K562 (cell line): ENCODE results near the gene HES3. TPM values are rescaled to one million over a fixed set of nuclear protein-coding genes. Genes with fewer than 3 reads are reported as not detected.

Source experiments
- BMI1 ChIP-seq: fragments of 150-350 bp; IDR thresholded peaks from 2 replicates; pipeline ENCODE4 v1.6.1; 2014; ENCODE audit warnings: low read length
- CBX2 ChIP-seq: fragments of 200-600 bp; sonication (generic); IDR thresholded peaks from one replicate; pipeline ENCODE4 v1.6.1; 2012; ENCODE audit warnings: mild to moderate bottlenecking, low read length, inconsistent platforms; ENCODE audit not compliant: insufficient read depth, poor library complexity, severe bottlenecking
- E4F1 ChIP-seq: fragments of 250-450 bp; sonication (Bioruptor Pico); IDR thresholded peaks from 2 replicates; pipeline ENCODE4 v1.5.0; 2021; ENCODE audit warnings: mild to moderate bottlenecking, borderline replicate concordance
- HMBOX1 ChIP-seq: sonication (generic); IDR thresholded peaks from 2 replicates; pipeline ENCODE4 v1.6.1; 2016
- KLF1 ChIP-seq: fragments of 450-650 bp; IDR thresholded peaks from 2 replicates; pipeline ENCODE4 v1.6.1; 2016; ENCODE audit warnings: missing genetic modification characterization, missing compliant biosample characterization
- PATZ1 ChIP-seq: fragments of 250-450 bp; sonication (Bioruptor Pico); IDR thresholded peaks from 2 replicates; pipeline ENCODE4 v1.5.0; 2020; ENCODE audit warnings: mild to moderate bottlenecking, borderline replicate concordance
- POLR3G ChIP-seq: IDR thresholded peaks from 2 replicates; pipeline ENCODE4 v1.6.1; 2011; ENCODE audit not compliant: insufficient read length, insufficient replicate concordance; ENCODE audit errors: extremely low read depth
- SOX6 ChIP-seq: fragments of 450-650 bp; IDR thresholded peaks from 2 replicates; pipeline ENCODE4 v1.6.1; 2014; ENCODE audit warnings: mild to moderate bottlenecking
- ZNF146 ChIP-seq: IDR thresholded peaks from one replicate; pipeline ENCODE4 v1.6.1; 2018; ENCODE audit warnings: missing compliant biosample characterization; ENCODE audit not compliant: unreplicated experiment
- ZNF76 ChIP-seq: fragments of 250-450 bp; sonication (Bioruptor Pico); IDR thresholded peaks from 2 replicates; pipeline ENCODE4 v1.4.0; 2020; ENCODE audit warnings: mild to moderate bottlenecking, moderate library complexity, borderline replicate concordance
- polyA plus RNA-seq, 8 experiments: library from polyadenylated mRNA; depleted of rRNA in 4 of 8; stranded (reverse) in 5 of 8; unstranded in 3 of 8; fragments of >200 nt; fragmentation: Nextera tagmentation in 2 of 8; fragmentation: Illumina TruSeq in 1 of 8; extraction: Ambion mirVana in 2 of 8; extraction: Trizol in 1 of 8; gene quantifications; 2 replicates each; pipeline versions ENCODE4 v1.2.1 to v1.2.3, GENCODE V29; 2011 to 2014; ENCODE audit warnings: inconsistent platforms in 1 of 8, missing spikeins in 1 of 8
- total RNA-seq, 7 experiments: library from RNA; depleted of rRNA in 6 of 7; stranded (reverse); fragments of >200 nt in 6 of 7; fragmentation: Illumina TruSeq in 2 of 7; extraction: Trizol in 2 of 7; gene quantifications; 2 replicates each; pipeline versions ENCODE4 v1.2.1 to v1.2.3, GENCODE V29; 2011 to 2021; ENCODE audit warnings: low replicate concordance in 1 of 7

HES3 gene
- total and polyA plus RNA-seq, 9 of the 15 experiments (the other 6 are each of a cell fraction or from before 2014, with no cell fraction given): not detected

GRCh38 chr1:6259491-6260362 is 15.7 kb downstream of the HES3 start (continued):
- TF ChIP-seq PATZ1 (CRISPR knock-in tag): no peak
- TF ChIP-seq CBX2: no peak
- no peak for TF ChIP-seq KLF1 (tag)
- no peak for TF ChIP-seq ZNF76 (CRISPR knock-in tag)
- TF ChIP-seq BMI1: no peak
- TF ChIP-seq ZNF146 (CRISPR knock-in tag): no peak
- TF ChIP-seq POLR3G: no peak
- TF ChIP-seq E4F1 (CRISPR knock-in tag): no peak
- no peak for TF ChIP-seq SOX6
- TF ChIP-seq HMBOX1: no peak
- TF ChIP-seq, all 486 proteins: peak for 43
